Pons (tissue), 1 donor: Measurements from ENCODE around the gene CRELD2.
"Not testable (repeated sequence)": the region's sequence is repeated elsewhere in the genome, so short reads cannot be mapped to it uniquely, and the experiment has no call there.

Experiments used
- DNase-seq: peaks from one replicate; pipeline ENCODE4 v3.0.0-alpha.2; 2016; ENCODE audit warnings: low spot score

CRELD2 gene

GRCh38 chr22:49945042-49945794 lies 26.8 kb downstream of the CRELD2 start:
- DNase-seq: not testable (repeated sequence)

GRCh38 chr22:49946612-49947295 lies 28.3 kb downstream of the CRELD2 start:
- DNase-seq: no peak

- no peak for DNase-seq
These were observed 28.8 kb downstream of the CRELD2 start for GRCh38 chr22:49947296-49947622.

GRCh38 chr22:49948116-49948957 lies 29.9 kb downstream of the CRELD2 start:
- no peak for DNase-seq

- no peak for DNase-seq
These were observed 30.8 kb downstream of the CRELD2 start for GRCh38 chr22:49948958-49949913.

- no peak for DNase-seq
These were observed 31.5 kb downstream of the CRELD2 start for GRCh38 chr22:49949914-49950292.

GRCh38 chr22:49950396-49950994 lies 32.1 kb downstream of the CRELD2 start:
- DNase-seq: no peak

- no peak for DNase-seq
These were observed 32.7 kb downstream of the CRELD2 start for GRCh38 chr22:49951000-49951677.

GRCh38 chr22:49951678-49951985 lies 33.2 kb downstream of the CRELD2 start:
- DNase-seq: no peak

- DNase-seq: no peak
These were observed 33.8 kb downstream of the CRELD2 start for GRCh38 chr22:49951986-49952896.

GRCh38 chr22:49953027-49953679 lies 34.7 kb downstream of the CRELD2 start:
- no peak for DNase-seq

- DNase-seq: no peak
These were observed 35.4 kb downstream of the CRELD2 start for GRCh38 chr22:49953680-49954344.

GRCh38 chr22:49954354-49954753 lies 35.9 kb downstream of the CRELD2 start:
- DNase-seq: no peak

GRCh38 chr22:49954991-49955580 lies 36.7 kb downstream of the CRELD2 start:
- DNase-seq: no peak

GRCh38 chr22:49955581-49956417 lies 37.4 kb downstream of the CRELD2 start:
- no peak for DNase-seq

GRCh38 chr22:49956418-49956770 lies 38.0 kb downstream of the CRELD2 start:
- no peak for DNase-seq
